Sigmoid colon (tissue), 4 donors: ENCODE results near the gene PLA2G6.
A peak's percentile ranks its signal among the peaks of the same experiment; 100 is the strongest.

Source experiments
- EP300 ChIP-seq, 4 donors: sonication (generic); formaldehyde crosslinking; IDR thresholded peaks; one replicate each; pipeline ENCODE4 v1.6.1; 2017; ENCODE audit warnings: antibody characterized with exemption in 4 of 4
- POLR2A ChIP-seq, 2 donors: fragments of 450-650 bp; IDR thresholded peaks; one replicate each; pipeline ENCODE4 v1.6.1; 2016; ENCODE audit warnings: antibody characterized with exemption in 2 of 2, mild to moderate bottlenecking in 2 of 2, moderate library complexity in 2 of 2
- POLR2AphosphoS5 ChIP-seq, 4 donors: sonication (generic); formaldehyde crosslinking; IDR thresholded peaks; one replicate each; pipeline ENCODE4 v1.6.1; 2017; ENCODE audit warnings: antibody characterized with exemption in 4 of 4
- TF ChIP-seq, protein P1 (sequence below), 4 experiments: fragments of 450-650 bp in 3 of 4; fragments of 200-600 bp in 1 of 4; IDR thresholded peaks; one replicate each; pipeline ENCODE4 v1.5.1; 2016 to 2019; ENCODE audit warnings: antibody characterized with exemption in 4 of 4, mild to moderate bottlenecking in 3 of 4, moderate library complexity in 2 of 4

DNA sequence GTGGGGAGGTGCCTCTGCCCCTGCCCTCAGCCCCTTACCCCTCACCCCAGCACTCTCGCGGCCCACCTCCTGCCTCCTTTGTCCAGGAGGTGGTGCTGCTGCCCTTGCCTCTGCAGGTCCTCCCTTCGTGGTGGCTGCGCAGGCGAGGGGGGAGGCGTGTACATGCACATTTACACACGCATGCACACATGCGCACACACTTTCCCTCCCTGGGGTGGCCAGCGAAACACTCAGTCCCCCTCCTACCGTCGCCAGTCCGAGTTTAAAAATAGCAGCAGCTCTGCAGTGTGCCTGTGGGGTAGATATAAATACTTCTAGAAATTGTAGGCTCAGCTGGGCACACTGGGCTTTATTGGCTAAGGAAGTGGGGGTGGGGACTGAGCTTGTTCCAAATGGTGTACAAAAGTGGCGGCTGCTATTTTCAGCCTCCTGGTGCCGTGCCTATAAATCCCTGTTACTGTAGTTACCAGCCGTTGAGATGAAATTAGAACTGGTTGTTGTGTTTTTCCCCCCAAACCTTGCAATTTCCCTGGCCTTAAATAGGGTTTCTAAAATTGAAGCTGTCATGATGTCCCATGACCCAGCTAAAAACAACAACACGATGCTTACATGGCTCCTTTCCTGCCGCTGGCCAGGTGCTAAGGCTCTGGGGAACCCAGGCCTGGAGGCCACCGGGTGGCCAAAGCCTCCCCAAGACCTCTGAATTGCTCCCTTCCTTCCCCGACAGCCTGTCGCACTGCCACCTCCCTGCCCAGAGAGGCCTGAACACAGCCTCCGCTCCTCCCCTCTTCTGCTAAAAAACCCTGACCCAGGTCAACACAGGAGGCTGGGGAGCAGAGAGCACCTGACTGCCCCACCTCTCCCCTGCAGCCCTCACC, 112.0 kb downstream of the PLA2G6 start:
- TF ChIP-seq, protein P1, sequence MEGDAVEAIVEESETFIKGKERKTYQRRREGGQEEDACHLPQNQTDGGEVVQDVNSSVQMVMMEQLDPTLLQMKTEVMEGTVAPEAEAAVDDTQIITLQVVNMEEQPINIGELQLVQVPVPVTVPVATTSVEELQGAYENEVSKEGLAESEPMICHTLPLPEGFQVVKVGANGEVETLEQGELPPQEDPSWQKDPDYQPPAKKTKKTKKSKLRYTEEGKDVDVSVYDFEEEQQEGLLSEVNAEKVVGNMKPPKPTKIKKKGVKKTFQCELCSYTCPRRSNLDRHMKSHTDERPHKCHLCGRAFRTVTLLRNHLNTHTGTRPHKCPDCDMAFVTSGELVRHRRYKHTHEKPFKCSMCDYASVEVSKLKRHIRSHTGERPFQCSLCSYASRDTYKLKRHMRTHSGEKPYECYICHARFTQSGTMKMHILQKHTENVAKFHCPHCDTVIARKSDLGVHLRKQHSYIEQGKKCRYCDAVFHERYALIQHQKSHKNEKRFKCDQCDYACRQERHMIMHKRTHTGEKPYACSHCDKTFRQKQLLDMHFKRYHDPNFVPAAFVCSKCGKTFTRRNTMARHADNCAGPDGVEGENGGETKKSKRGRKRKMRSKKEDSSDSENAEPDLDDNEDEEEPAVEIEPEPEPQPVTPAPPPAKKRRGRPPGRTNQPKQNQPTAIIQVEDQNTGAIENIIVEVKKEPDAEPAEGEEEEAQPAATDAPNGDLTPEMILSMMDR (IDR thresholded peaks at IDR 0.05): peak; percentile 40 to 71 (median 62)
- TF ChIP-seq POLR2A (IDR thresholded peaks at IDR 0.05) (no peak), POLR2AphosphoS5 (IDR thresholded peaks at IDR 0.05) (peak; percentile 35 to 88 (median 40)), EP300 (IDR thresholded peaks at IDR 0.05) (peak in 2 of 4 donors; percentile 42 to 69)
